ELR (cell line): ENCODE measurements around the gene JMJD1C.
"Not testable (repeated sequence)": the region's sequence is repeated elsewhere in the genome, so short reads cannot be mapped to it uniquely, and the experiment has no call there.

Experiments
- DNase-seq: peaks from one replicate; pipeline ENCODE4 v3.0.0-alpha.2; 2015; ENCODE audit warnings: low read depth

The JMJD1C gene

GRCh38 chr10:63465293-63466143 is at the start of gene JMJD1C:
JMJD1C (minus strand) TSS chr10:63465977; CDS start chr10:63465662, 315 bp downstream.
- DNase-seq: peak; percentile 90

GRCh38 chr10:63515002-63515763 is 49.4 kb upstream of the JMJD1C start:
- peak; percentile 79 for DNase-seq

GRCh38 chr10:63506554-63506953 is 40.8 kb upstream of the JMJD1C start:
- DNase-seq: no peak

GRCh38 chr10:63505562-63505961 is 39.8 kb upstream of the JMJD1C start:
- no peak for DNase-seq

GRCh38 chr10:63504145-63504881 is 38.5 kb upstream of the JMJD1C start:
- peak; percentile 20 for DNase-seq

- DNase-seq: no peak
Measured at GRCh38 chr10:63503395-63503794, 37.6 kb upstream of the JMJD1C start.

- no peak for DNase-seq
Measured at GRCh38 chr10:63502832-63503231, 37.1 kb upstream of the JMJD1C start.

- no peak for DNase-seq
Measured at GRCh38 chr10:63501954-63502353, 36.2 kb upstream of the JMJD1C start.

GRCh38 chr10:63500551-63500950 is 34.8 kb upstream of the JMJD1C start:
- DNase-seq: not testable (repeated sequence)

GRCh38 chr10:63498665-63499064 is 32.9 kb upstream of the JMJD1C start:
- no peak for DNase-seq

GRCh38 chr10:63497321-63497720 is 31.5 kb upstream of the JMJD1C start:
- no peak for DNase-seq

- DNase-seq: no peak
Measured at GRCh38 chr10:63496561-63496960, 30.8 kb upstream of the JMJD1C start.

- peak; percentile 38 for DNase-seq
Measured at GRCh38 chr10:63494951-63495350, 29.2 kb upstream of the JMJD1C start.

GRCh38 chr10:63493004-63493403 is 27.2 kb upstream of the JMJD1C start:
- DNase-seq: no peak

GRCh38 chr10:63492317-63492690 is 26.5 kb upstream of the JMJD1C start:
- DNase-seq: peak; percentile 40

- peak; percentile 30 for DNase-seq
Measured at GRCh38 chr10:63491588-63492316, 26.0 kb upstream of the JMJD1C start.

GRCh38 chr10:63489838-63490237 is 24.1 kb upstream of the JMJD1C start:
- DNase-seq: no peak

GRCh38 chr10:63487990-63488389 is 22.2 kb upstream of the JMJD1C start:
- no peak for DNase-seq

GRCh38 chr10:63483983-63484382 is 18.2 kb upstream of the JMJD1C start:
- no peak for DNase-seq

GRCh38 chr10:63481815-63482421 is 16.1 kb upstream of the JMJD1C start:
- no peak for DNase-seq

- no peak for DNase-seq
Measured at GRCh38 chr10:63480237-63480636, 14.5 kb upstream of the JMJD1C start.
